ENCODE measurements around the gene MME.

DNA sequence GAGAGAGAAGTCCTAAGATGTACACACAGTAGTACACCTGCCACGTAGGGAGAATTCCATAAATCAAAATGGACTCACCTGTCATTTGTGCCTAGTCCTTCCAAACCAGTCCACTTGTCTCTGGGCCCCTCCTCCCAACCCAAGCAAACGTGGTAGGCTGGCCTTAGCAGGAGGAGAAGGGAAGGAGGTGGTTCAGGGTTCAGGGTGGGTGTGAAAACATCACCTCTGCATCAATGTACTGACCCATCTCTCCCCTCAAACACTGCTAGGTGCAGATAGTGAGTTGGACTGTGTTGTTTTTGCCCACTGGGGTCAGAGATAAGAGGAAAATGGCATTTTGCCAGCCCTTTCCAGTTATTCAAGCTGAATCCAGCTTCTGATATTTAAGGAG is 99.3 kb downstream of the MME start:
- TF ChIP-seq POLR2A (IDR thresholded peaks at IDR 0.05): no peak
- TF ChIP-seq, protein P1, sequence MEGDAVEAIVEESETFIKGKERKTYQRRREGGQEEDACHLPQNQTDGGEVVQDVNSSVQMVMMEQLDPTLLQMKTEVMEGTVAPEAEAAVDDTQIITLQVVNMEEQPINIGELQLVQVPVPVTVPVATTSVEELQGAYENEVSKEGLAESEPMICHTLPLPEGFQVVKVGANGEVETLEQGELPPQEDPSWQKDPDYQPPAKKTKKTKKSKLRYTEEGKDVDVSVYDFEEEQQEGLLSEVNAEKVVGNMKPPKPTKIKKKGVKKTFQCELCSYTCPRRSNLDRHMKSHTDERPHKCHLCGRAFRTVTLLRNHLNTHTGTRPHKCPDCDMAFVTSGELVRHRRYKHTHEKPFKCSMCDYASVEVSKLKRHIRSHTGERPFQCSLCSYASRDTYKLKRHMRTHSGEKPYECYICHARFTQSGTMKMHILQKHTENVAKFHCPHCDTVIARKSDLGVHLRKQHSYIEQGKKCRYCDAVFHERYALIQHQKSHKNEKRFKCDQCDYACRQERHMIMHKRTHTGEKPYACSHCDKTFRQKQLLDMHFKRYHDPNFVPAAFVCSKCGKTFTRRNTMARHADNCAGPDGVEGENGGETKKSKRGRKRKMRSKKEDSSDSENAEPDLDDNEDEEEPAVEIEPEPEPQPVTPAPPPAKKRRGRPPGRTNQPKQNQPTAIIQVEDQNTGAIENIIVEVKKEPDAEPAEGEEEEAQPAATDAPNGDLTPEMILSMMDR (IDR thresholded peaks at IDR 0.05): no peak

All from prostate gland (tissue), 2 donors.